Activated CD4-positive, alpha-beta T cell treated with anti-CD3 and anti-CD28 coated beads, Interleukin-10, Interleukin-2, amounts not matched to agents 100 ng/mL and 50 ng/mL, durations not matched to agents 16 hours and 8 hours (primary cell): ENCODE measurements around the gene FAM120B.

Source experiments
- DNase-seq: peaks from one replicate; pipeline ENCODE4 v3.0.0-alpha.2; 2020

FAM120B gene

DNA sequence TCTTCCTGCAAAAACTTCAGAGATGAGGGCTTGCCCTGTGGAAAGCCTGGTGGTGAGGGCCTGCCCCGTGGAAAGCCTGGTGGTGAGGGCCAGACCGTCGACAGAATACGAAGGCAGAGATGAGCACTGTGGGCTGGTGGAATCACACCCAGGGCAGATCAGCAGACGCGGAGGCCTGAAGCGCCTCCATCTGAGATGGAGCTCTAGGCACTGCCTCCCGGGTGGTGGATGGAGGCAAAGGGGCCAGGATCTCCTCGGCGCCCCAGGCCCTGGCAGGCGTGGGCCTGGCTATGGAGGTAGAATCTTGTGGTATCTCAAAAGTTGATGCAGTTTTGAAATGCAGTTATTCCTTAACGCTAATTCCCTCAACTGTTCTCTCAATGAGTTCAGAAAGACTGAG, 141.8 kb downstream of the FAM120B start:
- DNase-seq = no peak

DNA sequence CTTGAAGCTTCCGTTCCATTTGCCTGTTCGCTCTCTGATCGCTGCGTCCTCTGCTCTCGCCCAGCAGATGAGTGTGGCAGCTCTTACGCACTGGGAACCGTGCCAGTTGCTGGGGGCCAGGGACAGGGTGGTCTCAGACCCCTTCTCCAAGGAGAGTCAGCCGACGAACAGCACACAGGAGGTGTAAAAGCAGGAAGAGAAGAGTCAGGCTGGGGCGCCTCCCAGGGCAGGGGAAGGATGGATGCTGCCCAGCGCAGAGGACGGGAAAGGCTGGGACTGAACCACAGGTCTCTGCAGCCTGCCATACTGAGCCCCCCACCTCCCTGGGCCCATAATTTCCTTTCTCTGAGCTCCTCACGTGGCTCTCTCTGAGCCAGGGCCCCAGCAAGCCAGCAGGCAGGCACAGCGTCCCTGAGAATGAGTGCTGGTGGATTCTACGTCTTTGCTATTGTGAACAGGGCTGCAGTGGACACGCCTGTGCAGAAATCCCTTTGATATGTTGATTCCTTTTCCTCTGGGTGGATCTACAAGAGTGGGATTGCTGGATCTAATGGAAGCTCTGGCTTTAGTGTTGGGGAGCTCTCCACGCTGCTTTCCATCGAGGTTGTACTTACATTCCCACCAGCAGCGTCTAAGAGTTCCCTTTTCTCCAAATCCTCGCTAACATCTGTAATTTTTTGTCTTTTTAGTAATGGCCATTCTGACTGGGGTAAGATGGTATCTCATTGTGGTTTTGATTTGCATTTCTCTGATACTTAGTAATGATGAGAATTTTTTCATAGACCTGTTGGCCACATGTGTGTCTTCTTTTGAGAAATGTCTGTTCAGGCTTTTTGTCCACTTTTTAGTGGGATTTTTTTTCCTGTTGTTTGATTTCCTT, 142.4 kb downstream of the FAM120B start:
- no peak for DNase-seq

DNA sequence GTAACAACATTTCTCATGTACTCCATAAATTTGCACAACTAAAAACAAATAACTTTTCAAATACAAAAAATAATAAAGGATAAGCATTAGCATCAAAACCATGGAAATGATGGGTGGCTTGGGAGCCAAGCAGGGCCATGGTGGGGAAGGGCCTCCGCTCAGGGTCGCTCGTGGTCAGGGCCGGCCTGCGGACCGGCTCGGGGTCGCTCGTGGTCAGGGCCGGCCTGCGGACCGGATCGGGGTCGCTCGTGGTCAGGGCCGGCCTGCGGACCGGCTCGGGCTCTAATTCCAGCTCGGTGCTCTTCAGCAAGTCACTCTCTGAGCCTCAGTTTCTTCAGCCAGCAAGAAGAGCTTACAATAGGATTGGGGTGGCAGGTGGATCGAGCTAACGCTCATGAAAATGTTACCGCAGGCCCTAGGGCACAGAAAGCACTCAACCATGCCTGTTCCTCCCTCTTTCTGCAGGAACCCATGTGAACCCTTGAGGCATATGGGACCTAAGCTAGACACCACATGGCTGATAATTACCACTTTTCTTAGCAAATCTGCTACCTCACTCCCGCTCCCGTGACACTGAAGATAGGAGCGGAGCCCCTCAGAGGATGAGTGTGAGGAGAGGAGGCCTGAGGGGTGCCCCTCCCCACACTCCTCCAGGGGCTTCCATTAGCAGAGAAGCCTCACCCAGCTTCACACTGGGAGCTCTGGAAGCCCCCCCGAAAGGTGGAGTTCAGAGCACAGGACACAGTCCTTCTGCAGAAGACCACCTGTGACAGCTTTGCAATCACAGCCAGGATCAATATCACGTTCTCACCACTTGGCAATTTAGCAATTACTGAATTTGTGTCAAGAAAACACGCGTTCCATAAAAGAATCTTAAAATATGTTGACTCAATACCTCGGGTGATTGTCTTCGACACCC, 143.5 kb downstream of the FAM120B start:
- no peak for DNase-seq

GRCh38 chr6:170450916-170451761, 144.6 kb downstream of the FAM120B start:
- DNase-seq = no peak

DNA sequence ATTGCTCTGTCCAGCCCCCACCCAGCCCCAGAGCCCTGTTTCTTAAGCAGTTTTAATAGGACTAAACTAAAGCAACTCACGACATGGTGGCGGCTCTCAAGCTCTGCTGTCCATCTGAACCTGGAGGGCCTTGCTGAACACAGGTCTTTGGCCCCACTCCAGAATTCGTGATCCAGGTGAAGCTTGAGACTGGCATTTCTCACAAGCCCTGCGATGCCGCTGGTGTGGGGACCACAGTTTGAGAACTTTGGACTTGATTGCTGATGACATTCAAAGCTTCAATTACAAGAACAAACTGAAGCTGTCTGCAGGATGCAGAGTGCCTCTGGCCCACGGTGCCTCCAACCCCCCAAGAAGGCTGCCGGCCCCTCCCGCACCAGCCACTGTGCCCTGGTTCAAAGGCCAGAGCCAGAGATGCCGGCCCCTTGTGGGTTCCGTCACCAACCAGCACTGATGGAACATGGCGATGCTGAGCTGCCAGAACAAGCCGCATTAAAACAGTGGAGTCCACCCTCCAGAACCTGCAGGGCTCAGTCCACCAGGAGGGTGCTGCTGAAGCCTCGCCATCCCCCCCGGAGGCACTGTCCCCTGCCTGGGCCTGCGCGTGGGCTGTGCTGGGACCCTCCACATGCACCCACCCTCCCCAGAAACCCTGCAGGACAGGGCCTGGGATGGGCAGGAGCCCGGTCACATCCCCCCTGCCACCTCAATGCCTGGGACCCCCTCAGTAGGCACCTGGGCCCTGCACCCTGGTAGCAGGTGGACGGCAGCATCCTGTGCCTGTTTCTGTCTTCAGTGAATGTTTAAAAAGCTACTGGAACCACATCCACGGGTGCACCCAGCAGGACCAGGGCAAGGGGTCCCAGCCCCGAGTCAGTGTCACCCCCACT, 145.4 kb downstream of the FAM120B start:
- DNase-seq = no peak

GRCh38 chr6:170452767-170453545, 146.4 kb downstream of the FAM120B start:
- DNase-seq = no peak

- DNase-seq = no peak
Observed at GRCh38 chr6:170453586-170454511, 147.3 kb downstream of the FAM120B start.

GRCh38 chr6:170454512-170455285, 148.1 kb downstream of the FAM120B start:
- no peak for DNase-seq

DNA sequence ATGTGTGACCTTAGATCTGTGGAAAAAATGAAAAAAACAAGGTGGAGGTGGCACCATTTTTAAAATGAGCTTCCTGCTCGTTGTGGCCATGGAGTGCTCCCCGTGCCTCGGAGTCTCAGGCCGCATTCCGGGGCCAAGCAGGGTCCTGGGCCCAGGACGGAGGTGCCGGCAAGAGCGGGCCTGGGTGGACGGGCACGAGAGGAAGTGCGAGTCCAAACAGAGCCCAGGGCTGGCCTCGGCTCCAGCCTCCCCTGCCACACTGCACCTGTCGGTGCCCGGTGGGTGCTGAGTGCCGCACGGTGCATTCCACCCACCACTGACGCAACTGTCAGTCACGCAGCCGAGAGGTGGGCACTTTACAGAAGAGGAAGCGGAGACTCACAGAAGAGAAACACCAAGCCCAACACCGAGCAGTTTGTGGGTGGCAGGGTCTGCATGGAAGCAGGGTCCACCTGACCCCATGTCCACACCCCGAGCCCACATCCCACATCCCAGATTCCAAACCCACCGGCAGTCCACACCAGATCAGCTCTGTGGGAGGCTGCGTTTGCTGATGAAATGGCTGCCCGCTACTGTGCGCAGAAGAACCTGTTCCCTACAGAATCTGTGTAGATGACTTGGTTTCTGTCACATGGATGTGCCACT, 148.9 kb downstream of the FAM120B start:
- DNase-seq = no peak

GRCh38 chr6:170456334-170456733, 149.8 kb downstream of the FAM120B start:
- no peak for DNase-seq
